SK-N-MC (cell line): Measurements from ENCODE around the gene MET.

Source experiments
- EZH2 ChIP-seq: fragments of 200-600 bp; sonication (generic); IDR thresholded peaks from one replicate; pipeline ENCODE4 v1.6.1; 2017; ENCODE audit warnings: antibody characterized with exemption
- POLR2AphosphoS5 ChIP-seq: IDR thresholded peaks from 2 replicates; pipeline ENCODE4 v1.6.1; 2012; ENCODE audit warnings: mild to moderate bottlenecking, low read depth, low read length, borderline replicate concordance

- TF ChIP-seq EZH2 (no peak), POLR2AphosphoS5 (no peak)
Measured at GRCh38 chr7:116686812-116687419, 14.9 kb downstream of the MET start.
